ENCODE data around the gene WDR12. TPM values are rescaled to one million over a fixed set of nuclear protein-coding genes. Genes with fewer than 3 reads are reported as not detected.
A peak's percentile ranks its signal among the peaks of the same experiment; 100 is the strongest.
"Not testable (repeated sequence)": the region's sequence is repeated elsewhere in the genome, so short reads cannot be mapped to it uniquely, and the experiment has no call there.

Gene WDR12
- total and polyA plus RNA-seq, 5 donors from 2014 or later: 8.3 to 15.6 (median 13.3) TPM

GRCh38 chr2:202858601-202859000 lies 52.9 kb downstream of the WDR12 start:
- Histone ChIP-seq H3K4me1 (ENCODE audit: control insufficient read depth, insufficient read depth, low read length, poor library complexity, severe bottlenecking) (no peaks in the 10 kb centered on the region), H3K9me3 (ENCODE audit: control insufficient read depth in 2 of 2, low read length in 2 of 2) (no peaks in the 10 kb centered on the region), H3K36me3 (ENCODE audit: control insufficient read depth, insufficient read depth, low read length) (no peaks in the 10 kb centered on the region), H3K4me3 (ENCODE audit: low read depth, low read length) (no peak overlapping the region), H3K27me3 (ENCODE audit: control insufficient read depth, insufficient read depth, low read length) (no peaks in the 10 kb centered on the region), H3K27ac (ENCODE audit: insufficient read depth, low read length, poor library complexity, severe bottlenecking) (no peak overlapping the region)
- H3K4me3 Mint-ChIP-seq: no peak overlapping the region
- ATAC-seq (ENCODE audit: low read depth in 2 of 2): no peak
- no peak for DNase-seq
- H3K9me3 Mint-ChIP-seq: peaks cover 0 to 12% (median 0%) of the 10 kb centered on the region in 7 donors
- no peak overlapping the region for H3K27ac Mint-ChIP-seq
- H3K27me3 Mint-ChIP-seq: peaks cover 9% of the 10 kb centered on the region
- H3K36me3 Mint-ChIP-seq: no peaks in the 10 kb centered on the region
- H3K4me1 Mint-ChIP-seq: peaks cover 0 to 2% (median 0%) of the 10 kb centered on the region in 4 donors

DNA sequence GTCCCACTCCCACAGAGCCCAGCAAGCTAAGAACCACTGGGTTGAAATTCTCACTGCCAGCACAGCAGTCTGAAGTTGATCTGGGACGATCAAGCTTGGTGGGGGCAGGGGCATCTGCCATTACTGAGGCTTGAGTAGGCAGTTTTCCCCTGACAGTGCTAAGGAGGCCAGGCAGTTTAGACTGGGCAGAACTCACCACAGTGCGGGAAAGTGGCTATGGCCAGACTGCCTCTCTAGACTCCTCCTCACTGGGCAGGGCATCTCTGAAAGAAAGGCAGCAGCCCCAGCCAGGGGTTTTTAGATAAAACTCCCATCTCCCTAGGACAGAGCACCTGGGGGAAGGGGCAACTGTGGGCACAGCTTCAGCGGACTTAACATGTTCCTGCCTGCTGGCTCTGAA lies 62.1 kb downstream of the WDR12 start:
- not testable (repeated sequence) for H3K36me3 Mint-ChIP-seq; H3K27me3 Mint-ChIP-seq; H3K4me1 ChIP-seq (ENCODE audit: control insufficient read depth, insufficient read depth, low read length, poor library complexity, severe bottlenecking); H3K36me3 ChIP-seq (ENCODE audit: control insufficient read depth, insufficient read depth, low read length); H3K9me3 ChIP-seq (ENCODE audit: control insufficient read depth in 2 of 2, low read length in 2 of 2); H3K9me3 Mint-ChIP-seq; H3K27ac Mint-ChIP-seq; H3K4me3 ChIP-seq (ENCODE audit: low read depth, low read length); H3K4me1 Mint-ChIP-seq; H3K27ac ChIP-seq (ENCODE audit: insufficient read depth, low read length, poor library complexity, severe bottlenecking); H3K4me3 Mint-ChIP-seq; DNase-seq; H3K27me3 ChIP-seq (ENCODE audit: control insufficient read depth, insufficient read depth, low read length); ATAC-seq (ENCODE audit: low read depth in 2 of 2)

GRCh38 chr2:202848813-202849212 lies 62.7 kb downstream of the WDR12 start:
- Histone ChIP-seq H3K27ac (ENCODE audit: insufficient read depth, low read length, poor library complexity, severe bottlenecking) (no peak overlapping the region), H3K9me3 (ENCODE audit: control insufficient read depth in 2 of 2, low read length in 2 of 2) (no peaks in the 10 kb centered on the region), H3K36me3 (ENCODE audit: control insufficient read depth, insufficient read depth, low read length) (no peaks in the 10 kb centered on the region), H3K4me1 (ENCODE audit: control insufficient read depth, insufficient read depth, low read length, poor library complexity, severe bottlenecking) (no peaks in the 10 kb centered on the region), H3K27me3 (ENCODE audit: control insufficient read depth, insufficient read depth, low read length) (no peaks in the 10 kb centered on the region), H3K4me3 (ENCODE audit: low read depth, low read length) (no peak overlapping the region)
- ATAC-seq (ENCODE audit: low read depth in 2 of 2): no peak
- peak in 1 of 3 donors; percentile 38 for DNase-seq
- Mint-ChIP-seq H3K36me3 (no peaks in the 10 kb centered on the region), H3K4me3 (no peak overlapping the region), H3K9me3 (peaks cover 0 to 2% (median 0%) of the 10 kb centered on the region in 7 donors), H3K27ac (no peak overlapping the region), H3K27me3 (no peaks in the 10 kb centered on the region), H3K4me1 (peaks cover 0 to 5% (median 2%) of the 10 kb centered on the region in 4 donors)

DNA sequence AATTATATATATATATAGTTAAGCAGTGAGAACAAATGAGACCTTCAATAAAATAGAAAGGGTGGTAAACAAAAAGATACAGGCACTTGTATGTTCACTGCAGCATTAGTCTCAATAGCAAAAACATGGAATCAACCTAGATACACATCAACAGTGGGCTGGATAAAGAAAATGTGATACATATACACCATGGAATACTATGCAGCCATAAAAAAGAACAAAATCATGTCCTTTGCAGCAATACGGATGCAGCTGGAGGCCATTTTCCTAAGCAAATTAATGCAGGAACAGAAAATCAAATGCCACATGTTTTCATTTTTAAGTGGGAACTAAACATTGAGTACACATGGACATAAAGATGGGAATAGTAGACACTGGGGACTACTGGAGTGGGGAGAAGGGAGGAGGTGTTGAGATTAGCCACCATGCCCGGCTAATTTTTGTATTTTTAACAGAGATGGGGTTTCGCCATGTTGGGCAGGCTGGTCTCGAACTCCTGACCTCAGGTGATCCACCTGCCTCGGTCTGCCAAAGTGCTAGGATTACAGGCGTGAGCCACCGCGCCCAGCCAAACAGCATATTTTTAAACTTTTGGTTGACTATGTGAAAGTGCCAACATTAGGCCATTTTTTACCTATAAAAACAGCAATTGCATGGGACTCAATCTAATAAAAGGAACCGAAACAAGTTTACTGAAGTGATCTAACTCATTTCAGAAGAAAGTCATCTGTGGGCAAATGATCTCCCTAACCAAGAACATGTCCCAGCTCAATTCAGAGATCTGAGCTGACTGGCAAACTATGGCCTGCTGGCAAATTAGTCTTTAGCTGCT lies 63.6 kb downstream of the WDR12 start:
- Mint-ChIP-seq H3K36me3 (no peaks in the 10 kb centered on the region), H3K27ac (no peak overlapping the region), H3K4me1 (peaks cover 0 to 5% (median 2%) of the 10 kb centered on the region in 4 donors), H3K27me3 (no peaks in the 10 kb centered on the region), H3K9me3 (peaks cover 0 to 9% (median 2%) of the 10 kb centered on the region in 7 donors), H3K4me3 (no peak overlapping the region)
- Histone ChIP-seq H3K9me3 (ENCODE audit: control insufficient read depth in 2 of 2, low read length in 2 of 2) (peaks cover 5 to 7% of the 10 kb centered on the region in 2 experiments), H3K27ac (ENCODE audit: insufficient read depth, low read length, poor library complexity, severe bottlenecking) (no peak overlapping the region), H3K4me1 (ENCODE audit: control insufficient read depth, insufficient read depth, low read length, poor library complexity, severe bottlenecking) (no peaks in the 10 kb centered on the region), H3K4me3 (ENCODE audit: low read depth, low read length) (no peak overlapping the region), H3K36me3 (ENCODE audit: control insufficient read depth, insufficient read depth, low read length) (no peaks in the 10 kb centered on the region), H3K27me3 (ENCODE audit: control insufficient read depth, insufficient read depth, low read length) (no peaks in the 10 kb centered on the region)
- ATAC-seq (ENCODE audit: low read depth in 2 of 2) (no peak), DNase-seq (no peak)

DNA sequence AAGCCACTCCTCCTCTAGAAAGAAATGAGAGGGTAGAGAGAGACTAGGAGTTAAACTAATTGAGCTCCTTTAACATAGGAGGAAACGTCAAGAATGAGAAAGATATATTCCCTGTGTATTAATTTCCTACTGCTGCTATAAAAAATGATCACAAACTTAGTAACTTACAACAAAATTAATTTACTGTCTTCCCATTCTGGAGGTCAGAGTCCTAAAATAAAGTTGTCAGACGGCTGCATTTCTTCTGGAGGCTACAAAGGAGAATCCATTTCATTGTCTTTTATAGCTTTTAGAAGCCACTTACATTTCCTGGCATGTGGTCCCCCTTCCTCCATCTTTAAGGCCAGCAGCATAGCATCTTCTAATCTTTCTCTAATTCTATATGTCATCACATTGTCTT lies 66.8 kb downstream of the WDR12 start:
- no peak overlapping the region for H3K4me3 Mint-ChIP-seq

DNA sequence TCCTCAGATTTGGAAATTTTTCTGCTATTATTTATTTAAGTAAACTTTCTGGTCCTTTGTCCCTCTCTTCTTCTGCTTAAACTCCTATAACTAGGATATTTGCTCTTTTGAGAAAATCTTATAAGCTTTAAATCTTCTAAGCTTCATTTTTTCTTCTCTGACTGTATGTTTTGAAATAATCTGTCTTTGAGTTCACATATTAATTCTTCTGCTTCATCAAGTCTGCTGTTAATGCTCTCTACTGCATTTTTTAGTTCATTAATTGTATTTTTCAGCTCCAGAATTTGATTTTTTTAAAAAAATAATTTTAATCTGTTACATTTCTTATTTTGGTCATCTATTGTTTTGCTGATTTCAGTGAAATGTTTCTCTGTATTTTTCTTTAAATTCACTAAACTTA lies 68.8 kb downstream of the WDR12 start:
- ATAC-seq (ENCODE audit: low read depth in 2 of 2): no peak
- H3K27me3 Mint-ChIP-seq: no peaks in the 10 kb centered on the region

More for the DNA sequence above, 66.8 kb downstream of the WDR12 start:
- ATAC-seq (ENCODE audit: low read depth in 2 of 2) (no peak), DNase-seq (no peak)
- H3K27me3 ChIP-seq (ENCODE audit: control insufficient read depth, insufficient read depth, low read length): no peaks in the 10 kb centered on the region
- Mint-ChIP-seq H3K27me3 (no peaks in the 10 kb centered on the region), H3K27ac (no peak overlapping the region), H3K4me1 (peaks cover 0 to 5% (median 2%) of the 10 kb centered on the region in 4 donors), H3K36me3 (no peaks in the 10 kb centered on the region), H3K9me3 (peaks cover 0 to 13% (median 4%) of the 10 kb centered on the region in 7 donors)
- H3K4me1 ChIP-seq (ENCODE audit: control insufficient read depth, insufficient read depth, low read length, poor library complexity, severe bottlenecking): no peaks in the 10 kb centered on the region
- no peaks in the 10 kb centered on the region for H3K36me3 ChIP-seq (ENCODE audit: control insufficient read depth, insufficient read depth, low read length)
- H3K27ac ChIP-seq (ENCODE audit: insufficient read depth, low read length, poor library complexity, severe bottlenecking): no peak overlapping the region
- H3K4me3 ChIP-seq (ENCODE audit: low read depth, low read length): no peak overlapping the region
- H3K9me3 ChIP-seq (ENCODE audit: control insufficient read depth in 2 of 2, low read length in 2 of 2): peaks cover 11 to 16% of the 10 kb centered on the region in 2 experiments

DNA sequence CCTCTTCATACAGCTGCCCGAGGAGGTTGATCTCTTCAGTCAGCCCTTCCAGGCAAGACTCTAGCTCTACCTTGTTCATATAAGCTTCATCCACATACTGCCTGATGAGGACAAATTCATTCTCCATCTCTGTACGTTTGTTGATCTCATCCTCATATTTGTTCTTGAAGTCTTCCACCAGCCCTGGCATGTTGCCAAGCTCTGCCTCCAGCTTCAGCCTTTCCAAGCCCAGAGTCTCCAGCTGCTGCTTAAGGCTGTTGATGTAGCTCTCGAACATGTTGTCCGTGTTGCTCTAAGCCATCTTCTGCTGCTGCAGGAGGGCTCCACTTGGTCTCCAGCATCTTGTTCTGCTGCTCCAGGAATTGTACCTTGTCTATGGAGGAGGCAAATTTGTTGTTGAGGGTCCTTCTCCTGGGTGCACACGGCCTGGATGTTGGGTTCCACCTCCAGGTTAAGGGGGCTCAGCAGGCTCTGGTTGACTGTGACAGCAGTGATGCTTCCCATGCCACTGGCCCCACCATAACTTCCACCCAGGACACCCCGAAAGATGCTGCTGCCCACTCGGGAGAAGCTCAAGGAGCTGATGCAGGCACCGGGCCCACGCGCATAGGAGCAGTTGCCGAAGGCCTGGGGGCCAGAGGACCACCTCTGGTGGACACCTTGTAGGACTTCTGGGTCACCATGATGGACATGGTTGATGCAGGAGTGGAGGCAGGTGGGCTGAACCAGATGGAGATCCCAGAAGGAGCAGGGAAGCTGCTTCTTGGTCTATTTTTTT lies 70.2 kb downstream of the WDR12 start:
- H3K36me3 ChIP-seq (ENCODE audit: control insufficient read depth, insufficient read depth, low read length): no peaks in the 10 kb centered on the region
- no peak overlapping the region for H3K4me3 ChIP-seq (ENCODE audit: low read depth, low read length)
- no peak overlapping the region for H3K4me3 Mint-ChIP-seq
- ATAC-seq (ENCODE audit: low read depth in 2 of 2) (no peak), DNase-seq (no peak)
- H3K9me3 Mint-ChIP-seq: peaks cover 0 to 13% (median 4%) of the 10 kb centered on the region in 7 donors
- no peak overlapping the region for H3K27ac ChIP-seq (ENCODE audit: insufficient read depth, low read length, poor library complexity, severe bottlenecking)
- H3K27ac Mint-ChIP-seq: no peak overlapping the region
- H3K27me3 Mint-ChIP-seq: no peaks in the 10 kb centered on the region
- H3K4me1 ChIP-seq (ENCODE audit: control insufficient read depth, insufficient read depth, low read length, poor library complexity, severe bottlenecking): no peaks in the 10 kb centered on the region
- H3K9me3 ChIP-seq (ENCODE audit: control insufficient read depth in 2 of 2, low read length in 2 of 2): peaks cover 11 to 16% of the 10 kb centered on the region in 2 experiments
- no peaks in the 10 kb centered on the region for H3K27me3 ChIP-seq (ENCODE audit: control insufficient read depth, insufficient read depth, low read length)
- no peaks in the 10 kb centered on the region for H3K36me3 Mint-ChIP-seq
- H3K4me1 Mint-ChIP-seq: no peaks in the 10 kb centered on the region

More for the DNA sequence above, 68.8 kb downstream of the WDR12 start:
- Histone ChIP-seq H3K4me1 (ENCODE audit: control insufficient read depth, insufficient read depth, low read length, poor library complexity, severe bottlenecking) (no peaks in the 10 kb centered on the region), H3K27ac (ENCODE audit: insufficient read depth, low read length, poor library complexity, severe bottlenecking) (no peak overlapping the region), H3K36me3 (ENCODE audit: control insufficient read depth, insufficient read depth, low read length) (no peaks in the 10 kb centered on the region), H3K4me3 (ENCODE audit: low read depth, low read length) (no peak overlapping the region), H3K9me3 (ENCODE audit: control insufficient read depth in 2 of 2, low read length in 2 of 2) (peaks cover 11 to 16% of the 10 kb centered on the region in 2 experiments), H3K27me3 (ENCODE audit: control insufficient read depth, insufficient read depth, low read length) (no peaks in the 10 kb centered on the region)
- H3K36me3 Mint-ChIP-seq: no peaks in the 10 kb centered on the region
- peaks cover 0 to 13% (median 4%) of the 10 kb centered on the region in 7 donors for H3K9me3 Mint-ChIP-seq
- no peak overlapping the region for H3K4me3 Mint-ChIP-seq
- H3K4me1 Mint-ChIP-seq: no peaks in the 10 kb centered on the region
- no peak for DNase-seq
- no peak overlapping the region for H3K27ac Mint-ChIP-seq

All from CD4-positive, CD25-positive, alpha-beta regulatory T cell (primary cell).